ENCODE data around the gene SLC2A14.
"Not testable (repeated sequence)": the region's sequence is repeated elsewhere in the genome, so short reads cannot be mapped to it uniquely, and the experiment has no call there.

Gene SLC2A14

GRCh38 chr12:7899755-7900154, 27.0 kb upstream of the SLC2A14 start:
- no peak overlapping the region for H3K4me3 ChIP-seq (IDR thresholded peaks at IDR 0.05; ENCODE audit: insufficient read depth, low read depth, low read length)
- H3K36me3 ChIP-seq (ENCODE audit: insufficient read depth), result no peaks in the 10 kb centered on the region
- no peak overlapping the region for H3K9ac ChIP-seq
- H3K27me3 ChIP-seq (ENCODE audit: insufficient read depth, low read depth), result no peaks in the 10 kb centered on the region
- H3K4me1 ChIP-seq (ENCODE audit: low read depth, poor library complexity, severe bottlenecking), result no peaks in the 10 kb centered on the region
- H3K27ac ChIP-seq, result no peak overlapping the region
- TF ChIP-seq CTCF (conservative IDR thresholded peaks at IDR 0.05; ENCODE audit: low read depth, low read length), result no peak
- no peaks in the 10 kb centered on the region for H4K20me1 ChIP-seq (ENCODE audit: insufficient read depth)
- H3K4me2 ChIP-seq, result no peak overlapping the region
- no peak overlapping the region for H2AFZ ChIP-seq (ENCODE audit: low read depth)
- no peaks in the 10 kb centered on the region for H3K79me2 ChIP-seq (ENCODE audit: insufficient read depth, low read depth)

GRCh38 chr12:7896726-7897125, 24.0 kb upstream of the SLC2A14 start:
- H3K9ac ChIP-seq; H4K20me1 ChIP-seq (ENCODE audit: insufficient read depth); H3K4me3 ChIP-seq (IDR thresholded peaks at IDR 0.05; ENCODE audit: insufficient read depth, low read depth, low read length); H3K36me3 ChIP-seq (ENCODE audit: insufficient read depth); H3K27ac ChIP-seq; H3K79me2 ChIP-seq (ENCODE audit: insufficient read depth, low read depth); H3K4me2 ChIP-seq; H2AFZ ChIP-seq (ENCODE audit: low read depth); H3K4me1 ChIP-seq (ENCODE audit: low read depth, poor library complexity, severe bottlenecking); H3K27me3 ChIP-seq (ENCODE audit: insufficient read depth, low read depth): not testable (repeated sequence)

- Histone ChIP-seq H3K9ac (no peak overlapping the region), H3K79me2 (ENCODE audit: insufficient read depth, low read depth) (no peaks in the 10 kb centered on the region), H2AFZ (ENCODE audit: low read depth) (no peak overlapping the region), H3K27me3 (ENCODE audit: insufficient read depth, low read depth) (no peaks in the 10 kb centered on the region), H4K20me1 (ENCODE audit: insufficient read depth) (no peaks in the 10 kb centered on the region), H3K4me2 (no peak overlapping the region), H3K36me3 (ENCODE audit: insufficient read depth) (no peaks in the 10 kb centered on the region), H3K27ac (no peak overlapping the region), H3K4me3 (IDR thresholded peaks at IDR 0.05; ENCODE audit: insufficient read depth, low read depth, low read length) (no peak overlapping the region), H3K4me1 (ENCODE audit: low read depth, poor library complexity, severe bottlenecking) (no peaks in the 10 kb centered on the region)
- TF ChIP-seq CTCF (conservative IDR thresholded peaks at IDR 0.05; ENCODE audit: low read depth, low read length), result no peak
These were observed 19.7 kb upstream of the SLC2A14 start for GRCh38 chr12:7892186-7892980.

GRCh38 chr12:7884689-7885088, 12.0 kb upstream of the SLC2A14 start:
- Histone ChIP-seq H3K27me3 (ENCODE audit: insufficient read depth, low read depth) (no peaks in the 10 kb centered on the region), H3K9ac (no peak overlapping the region), H3K36me3 (ENCODE audit: insufficient read depth) (no peaks in the 10 kb centered on the region), H3K27ac (no peak overlapping the region), H3K79me2 (ENCODE audit: insufficient read depth, low read depth) (no peaks in the 10 kb centered on the region), H3K4me2 (no peak overlapping the region), H2AFZ (ENCODE audit: low read depth) (no peak overlapping the region), H4K20me1 (ENCODE audit: insufficient read depth) (no peaks in the 10 kb centered on the region), H3K4me1 (ENCODE audit: low read depth, poor library complexity, severe bottlenecking) (no peaks in the 10 kb centered on the region), H3K4me3 (IDR thresholded peaks at IDR 0.05; ENCODE audit: insufficient read depth, low read depth, low read length) (no peak overlapping the region)
- TF ChIP-seq CTCF (conservative IDR thresholded peaks at IDR 0.05; ENCODE audit: low read depth, low read length), result no peak

- H3K4me1 ChIP-seq (ENCODE audit: low read depth, poor library complexity, severe bottlenecking); H3K4me3 ChIP-seq (IDR thresholded peaks at IDR 0.05; ENCODE audit: insufficient read depth, low read depth, low read length); H3K27me3 ChIP-seq (ENCODE audit: insufficient read depth, low read depth); H3K9ac ChIP-seq; H3K27ac ChIP-seq; H4K20me1 ChIP-seq (ENCODE audit: insufficient read depth); H2AFZ ChIP-seq (ENCODE audit: low read depth); H3K36me3 ChIP-seq (ENCODE audit: insufficient read depth); H3K79me2 ChIP-seq (ENCODE audit: insufficient read depth, low read depth); H3K4me2 ChIP-seq: not testable (repeated sequence)
These were observed 9.0 kb upstream of the SLC2A14 start for GRCh38 chr12:7881736-7882120.

GRCh38 chr12:7880952-7881735, 8.4 kb upstream of the SLC2A14 start:
- H3K9ac ChIP-seq; H2AFZ ChIP-seq (ENCODE audit: low read depth); H3K4me2 ChIP-seq; H3K27ac ChIP-seq; H3K4me3 ChIP-seq (IDR thresholded peaks at IDR 0.05; ENCODE audit: insufficient read depth, low read depth, low read length); H3K36me3 ChIP-seq (ENCODE audit: insufficient read depth); H3K27me3 ChIP-seq (ENCODE audit: insufficient read depth, low read depth); H3K79me2 ChIP-seq (ENCODE audit: insufficient read depth, low read depth); H4K20me1 ChIP-seq (ENCODE audit: insufficient read depth); H3K4me1 ChIP-seq (ENCODE audit: low read depth, poor library complexity, severe bottlenecking): not testable (repeated sequence)

Data from KMS-11 (cell line).